Measurements from ENCODE around the gene ACO2. TPM values are rescaled to one million over a fixed set of nuclear protein-coding genes. Genes with fewer than 3 reads are reported as not detected.
"Not testable (repeated sequence)": the region's sequence is repeated elsewhere in the genome, so short reads cannot be mapped to it uniquely, and the experiment has no call there.

The ACO2 gene
- total RNA-seq, 2 experiments from 2014 or later: 69.5 to 71.9 TPM

DNA sequence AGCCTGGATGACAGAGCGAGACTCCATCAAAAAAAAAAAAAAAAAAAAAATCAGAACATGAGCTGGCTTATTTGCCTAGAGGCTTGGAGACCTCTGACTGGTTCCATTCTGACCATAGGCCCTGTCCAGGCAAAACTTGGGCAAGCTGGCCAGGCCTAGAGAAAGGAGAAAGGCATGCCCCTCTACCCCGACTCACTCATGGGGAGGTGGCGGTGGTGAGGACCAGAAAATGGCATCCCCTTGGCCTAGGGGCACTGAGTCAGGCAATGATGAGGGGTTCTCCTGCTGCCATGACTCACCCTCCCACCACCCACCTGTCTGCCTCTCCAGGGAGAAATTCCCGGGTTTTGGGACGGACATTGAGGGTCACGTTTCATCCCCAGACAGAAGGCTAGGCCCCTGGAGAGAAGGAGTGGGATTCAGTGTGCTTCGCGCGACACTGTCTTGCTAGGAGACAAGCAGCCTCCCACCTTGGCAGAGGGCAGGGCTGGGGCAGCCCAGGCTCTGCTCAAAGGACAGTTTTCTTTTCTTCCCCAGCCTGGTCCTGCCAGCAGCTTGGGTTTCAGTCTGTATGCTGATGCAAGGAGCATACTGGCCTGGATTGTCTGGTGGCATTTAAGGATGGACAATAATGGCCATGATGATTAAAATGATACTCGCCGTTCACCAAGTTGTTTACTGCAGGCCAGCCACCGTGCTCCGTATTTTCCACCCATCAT, 39.5 kb upstream of the ACO2 start:
- Mint-ChIP-seq H3K36me3 (ENCODE audit: low read depth) (peaks cover 37% of the 10 kb centered on the region), H3K4me1 (ENCODE audit: low read depth) (peaks cover 15% of the 10 kb centered on the region), H3K27me3 (no peaks in the 10 kb centered on the region), H3K9me3 (no peaks in the 10 kb centered on the region), H3K4me3 (no peak overlapping the region), H3K27ac (no peak overlapping the region)
- no peaks in the 10 kb centered on the region for H3K9me3 ChIP-seq (ENCODE audit: control insufficient read depth in 1 of 2, insufficient read depth in 1 of 2, low read length in 2 of 2)
- intact Hi-C loops (cut with DNase I, micrococcal nuclease): no loop called here
- DNase-seq: no peak
- H3K36me3 ChIP-seq (ENCODE audit: insufficient read depth, low read length): peaks cover 39% of the 10 kb centered on the region
- no peak for ATAC-seq (ENCODE audit: poor library complexity)
- H3K27me3 ChIP-seq (ENCODE audit: control insufficient read depth in 1 of 2, insufficient read depth in 2 of 2, low read length in 2 of 2): no peaks in the 10 kb centered on the region
- peaks cover 13% of the 10 kb centered on the region for H3K4me1 ChIP-seq (ENCODE audit: insufficient read depth, low read length)
- H3K4me3 ChIP-seq (ENCODE audit: low read length): no peak overlapping the region
- ChIA-PET POLR2A (no interaction called here), CTCF (no interaction called here)
- no peak overlapping the region for H3K27ac ChIP-seq (ENCODE audit: low read depth in 1 of 2, low read length in 2 of 2)
- TF ChIP-seq, protein P1, sequence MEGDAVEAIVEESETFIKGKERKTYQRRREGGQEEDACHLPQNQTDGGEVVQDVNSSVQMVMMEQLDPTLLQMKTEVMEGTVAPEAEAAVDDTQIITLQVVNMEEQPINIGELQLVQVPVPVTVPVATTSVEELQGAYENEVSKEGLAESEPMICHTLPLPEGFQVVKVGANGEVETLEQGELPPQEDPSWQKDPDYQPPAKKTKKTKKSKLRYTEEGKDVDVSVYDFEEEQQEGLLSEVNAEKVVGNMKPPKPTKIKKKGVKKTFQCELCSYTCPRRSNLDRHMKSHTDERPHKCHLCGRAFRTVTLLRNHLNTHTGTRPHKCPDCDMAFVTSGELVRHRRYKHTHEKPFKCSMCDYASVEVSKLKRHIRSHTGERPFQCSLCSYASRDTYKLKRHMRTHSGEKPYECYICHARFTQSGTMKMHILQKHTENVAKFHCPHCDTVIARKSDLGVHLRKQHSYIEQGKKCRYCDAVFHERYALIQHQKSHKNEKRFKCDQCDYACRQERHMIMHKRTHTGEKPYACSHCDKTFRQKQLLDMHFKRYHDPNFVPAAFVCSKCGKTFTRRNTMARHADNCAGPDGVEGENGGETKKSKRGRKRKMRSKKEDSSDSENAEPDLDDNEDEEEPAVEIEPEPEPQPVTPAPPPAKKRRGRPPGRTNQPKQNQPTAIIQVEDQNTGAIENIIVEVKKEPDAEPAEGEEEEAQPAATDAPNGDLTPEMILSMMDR (IDR thresholded peaks at IDR 0.05): no peak

DNA sequence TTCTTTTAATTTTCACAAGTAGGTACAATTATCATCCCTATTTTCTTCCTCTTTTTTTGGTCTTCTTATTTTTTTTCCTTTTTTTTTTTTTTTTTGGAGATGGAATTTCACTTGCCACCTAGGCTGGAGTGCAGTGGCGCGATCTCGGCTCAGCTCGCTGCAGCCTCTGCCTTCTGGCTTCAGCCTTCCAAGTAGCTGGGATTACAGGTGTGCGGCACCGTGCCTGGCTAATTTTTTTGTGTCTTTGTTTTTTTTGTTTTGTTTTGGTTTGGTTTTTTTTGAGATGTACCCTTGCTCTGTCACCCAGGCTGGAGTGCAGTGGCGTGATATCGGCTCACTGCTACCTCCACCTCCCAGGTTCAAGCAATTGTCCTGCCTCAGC, 39.0 kb upstream of the ACO2 start:
- Mint-ChIP-seq H3K36me3 (ENCODE audit: low read depth) (peaks cover 41% of the 10 kb centered on the region), H3K9me3 (no peaks in the 10 kb centered on the region), H3K27ac (no peak overlapping the region), H3K27me3 (no peaks in the 10 kb centered on the region), H3K4me3 (no peak overlapping the region), H3K4me1 (ENCODE audit: low read depth) (peaks cover 15% of the 10 kb centered on the region)
- Histone ChIP-seq H3K36me3 (ENCODE audit: insufficient read depth, low read length) (peaks cover 41% of the 10 kb centered on the region), H3K4me3 (ENCODE audit: low read length) (no peak overlapping the region), H3K9me3 (ENCODE audit: control insufficient read depth in 1 of 2, insufficient read depth in 1 of 2, low read length in 2 of 2) (no peaks in the 10 kb centered on the region), H3K27me3 (ENCODE audit: control insufficient read depth in 1 of 2, insufficient read depth in 2 of 2, low read length in 2 of 2) (no peaks in the 10 kb centered on the region), H3K4me1 (ENCODE audit: insufficient read depth, low read length) (peaks cover 13% of the 10 kb centered on the region), H3K27ac (ENCODE audit: low read depth in 1 of 2, low read length in 2 of 2) (no peak overlapping the region)
- TF ChIP-seq, protein P1 (IDR thresholded peaks at IDR 0.05): no peak
- no peak for DNase-seq
- intact Hi-C loops (cut with DNase I, micrococcal nuclease): no loop called here
- ChIA-PET CTCF (interaction anchor here (0.6 kb wide), 1 partner anchor 216 kb away, joined by 3 read pairs; no protein-coding TSS in a partner anchor), POLR2A (no interaction called here)
- ATAC-seq (ENCODE audit: poor library complexity): no peak

DNA sequence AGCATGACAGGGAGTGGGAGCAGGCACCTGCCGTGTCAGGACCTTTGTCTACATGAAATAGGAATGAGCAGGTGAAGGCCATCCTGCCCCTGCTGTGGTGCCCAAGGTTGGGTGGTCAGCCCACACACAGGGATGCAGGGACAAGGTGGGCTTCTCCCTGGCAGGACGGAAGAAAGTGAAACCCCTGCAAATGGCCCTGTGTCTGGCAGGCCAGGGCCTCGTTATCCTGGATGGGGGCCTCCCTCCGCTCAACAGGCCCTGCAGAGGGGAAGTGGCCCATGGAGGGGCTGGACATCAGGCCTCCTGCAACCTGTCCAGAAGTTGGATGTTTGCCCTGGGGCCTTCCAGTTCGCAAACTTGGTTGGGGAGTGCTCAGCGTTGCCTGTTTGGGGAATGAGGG, 37.3 kb upstream of the ACO2 start:
- TF ChIP-seq, protein P1 (IDR thresholded peaks at IDR 0.05): no peak
- H3K9me3 ChIP-seq (ENCODE audit: control insufficient read depth in 1 of 2, insufficient read depth in 1 of 2, low read length in 2 of 2): no peaks in the 10 kb centered on the region
- POLR2A ChIA-PET: no interaction called here

DNA sequence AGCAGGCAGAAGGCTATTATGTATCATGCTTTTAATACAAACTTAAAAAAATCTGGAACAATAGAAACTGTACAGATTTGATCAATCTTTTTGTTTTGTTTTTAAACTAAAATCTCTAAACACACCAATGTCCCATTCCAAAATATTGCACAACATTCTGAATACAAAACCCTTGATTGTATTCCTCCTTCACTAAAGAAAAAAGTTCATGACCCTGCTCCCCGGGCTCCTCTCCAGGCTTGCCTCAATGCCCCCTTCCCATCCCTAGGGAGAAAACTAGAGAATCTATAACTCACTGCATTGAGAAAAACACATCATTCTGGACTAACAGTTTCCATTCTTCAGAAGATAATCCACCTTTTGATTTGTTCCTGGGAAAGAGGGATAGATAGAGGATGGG, 35.4 kb upstream of the ACO2 start:
- H3K27ac ChIP-seq (ENCODE audit: low read depth in 1 of 2, low read length in 2 of 2); intact Hi-C loops (cut with DNase I, micrococcal nuclease); DNase-seq; H3K9me3 Mint-ChIP-seq; H3K4me3 Mint-ChIP-seq; CTCF ChIA-PET; H3K27me3 Mint-ChIP-seq; POLR2A ChIA-PET; H3K27me3 ChIP-seq (ENCODE audit: control insufficient read depth in 1 of 2, insufficient read depth in 2 of 2, low read length in 2 of 2); H3K4me3 ChIP-seq (ENCODE audit: low read length); H3K27ac Mint-ChIP-seq; H3K9me3 ChIP-seq (ENCODE audit: control insufficient read depth in 1 of 2, insufficient read depth in 1 of 2, low read length in 2 of 2); ATAC-seq (ENCODE audit: poor library complexity); H3K4me1 Mint-ChIP-seq (ENCODE audit: low read depth): not testable (repeated sequence)
- peaks cover 57% of the 10 kb centered on the region for H3K36me3 ChIP-seq (ENCODE audit: insufficient read depth, low read length)
- peaks cover 18% of the 10 kb centered on the region for H3K4me1 ChIP-seq (ENCODE audit: insufficient read depth, low read length)
- H3K36me3 Mint-ChIP-seq (ENCODE audit: low read depth): peaks cover 36% of the 10 kb centered on the region

More for the DNA sequence above, 37.3 kb upstream of the ACO2 start:
- CTCF ChIA-PET: no interaction called here
- Mint-ChIP-seq H3K4me3 (no peak overlapping the region), H3K9me3 (no peaks in the 10 kb centered on the region), H3K36me3 (ENCODE audit: low read depth) (peaks cover 45% of the 10 kb centered on the region), H3K4me1 (ENCODE audit: low read depth) (peaks cover 5% of the 10 kb centered on the region), H3K27me3 (no peaks in the 10 kb centered on the region), H3K27ac (peak overlapping the region; percentile 42)
- Histone ChIP-seq H3K27ac (ENCODE audit: low read depth in 1 of 2, low read length in 2 of 2) (no peak overlapping the region), H3K36me3 (ENCODE audit: insufficient read depth, low read length) (peaks cover 51% of the 10 kb centered on the region), H3K27me3 (ENCODE audit: control insufficient read depth in 1 of 2, insufficient read depth in 2 of 2, low read length in 2 of 2) (no peaks in the 10 kb centered on the region), H3K4me1 (ENCODE audit: insufficient read depth, low read length) (peaks cover 14% of the 10 kb centered on the region), H3K4me3 (ENCODE audit: low read length) (no peak overlapping the region)
- intact Hi-C loops (cut with DNase I, micrococcal nuclease): no loop called here
- ATAC-seq (ENCODE audit: poor library complexity) (no peak), DNase-seq (no peak)

DNA sequence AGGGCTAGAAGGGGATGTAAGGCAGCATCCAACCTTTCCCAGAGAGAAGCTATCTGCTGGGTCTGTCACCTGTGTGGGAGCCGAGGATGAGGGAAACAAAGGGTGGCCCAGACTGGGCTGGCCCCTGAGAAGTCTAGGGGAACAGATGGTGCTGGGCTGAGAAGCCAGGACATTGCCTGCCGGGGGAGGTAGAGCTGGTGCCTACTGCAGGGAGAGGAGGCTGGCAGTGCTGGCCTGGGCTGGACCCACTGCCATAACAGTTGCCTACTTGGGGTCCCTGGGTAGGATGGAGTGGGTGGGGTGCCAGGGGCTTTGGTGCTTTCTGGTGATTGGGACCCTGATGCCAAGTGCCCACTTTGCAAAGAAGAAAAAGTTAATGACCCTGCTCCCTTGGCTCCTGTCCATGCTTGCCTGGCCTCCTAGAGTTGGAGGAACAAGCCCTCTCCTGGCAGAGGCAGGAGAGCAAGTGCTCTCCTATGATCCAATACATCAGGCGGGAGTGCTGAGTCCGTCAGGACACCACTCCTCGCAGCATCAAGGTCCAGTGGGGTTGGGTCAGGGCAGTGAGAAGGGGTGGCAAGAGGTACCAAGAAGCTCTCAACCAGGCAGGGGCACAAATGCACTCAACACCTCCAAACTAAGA, 34.4 kb upstream of the ACO2 start:
- peaks cover 41% of the 10 kb centered on the region for H3K36me3 Mint-ChIP-seq (ENCODE audit: low read depth)
- H3K9me3 Mint-ChIP-seq; POLR2A ChIA-PET; H3K27ac ChIP-seq (ENCODE audit: low read depth in 1 of 2, low read length in 2 of 2); CTCF ChIA-PET; H3K9me3 ChIP-seq (ENCODE audit: control insufficient read depth in 1 of 2, insufficient read depth in 1 of 2, low read length in 2 of 2); H3K4me1 Mint-ChIP-seq (ENCODE audit: low read depth); H3K27ac Mint-ChIP-seq; H3K27me3 ChIP-seq (ENCODE audit: control insufficient read depth in 1 of 2, insufficient read depth in 2 of 2, low read length in 2 of 2); H3K4me3 ChIP-seq (ENCODE audit: low read length); ATAC-seq (ENCODE audit: poor library complexity); intact Hi-C loops (cut with DNase I, micrococcal nuclease); H3K4me3 Mint-ChIP-seq; H3K27me3 Mint-ChIP-seq; DNase-seq: not testable (repeated sequence)
- Histone ChIP-seq H3K4me1 (ENCODE audit: insufficient read depth, low read length) (peaks cover 22% of the 10 kb centered on the region), H3K36me3 (ENCODE audit: insufficient read depth, low read length) (peaks cover 57% of the 10 kb centered on the region)

All from CD4-positive, alpha-beta T cell (primary cell).